Cardiac muscle cell (in vitro differentiated cells and primary cell): ENCODE measurements around the gene TMPRSS15. TPM values are rescaled to one million over a fixed set of nuclear protein-coding genes. Genes with fewer than 3 reads are reported as not detected.

Experiments
- DNase-seq, 2 donors: peaks; one replicate each; pipeline versions ENCODE4 v3.0.0 to v3.0.0-alpha.2; 2010 to 2017; ENCODE audit warnings: low read depth in 1 of 2, low spot score in 1 of 2
- H3K27ac ChIP-seq: fragments of 200-600 bp; sonication (generic); 2 replicates; pipeline ENCODE4 v1.5.1; 2016
- H3K27me3 ChIP-seq: fragments of 200-600 bp; sonication (generic); 2 replicates; pipeline ENCODE4 v1.6.0; 2016; ENCODE audit warnings: control low read depth
- H3K36me3 ChIP-seq: fragments of 200-600 bp; sonication (generic); 2 replicates; pipeline ENCODE4 v1.5.1; 2016; ENCODE audit warnings: control low read depth
- H3K4me1 ChIP-seq: fragments of 200-600 bp; sonication (generic); 2 replicates; pipeline ENCODE4 v1.8.1; 2017; ENCODE audit warnings: low read depth, mild to moderate bottlenecking, mixed run types
- H3K4me3 ChIP-seq: fragments of 200-600 bp; sonication (generic); 2 replicates; pipeline ENCODE4 v1.5.1; 2016; ENCODE audit warnings: mild to moderate bottlenecking
- H3K9me3 ChIP-seq: fragments of 200-600 bp; sonication (generic); 2 replicates; pipeline ENCODE4 v1.5.1; 2017; ENCODE audit warnings: low read depth, mild to moderate bottlenecking, control low read depth
- polyA plus RNA-seq: library from polyadenylated mRNA; unstranded; fragments of >200 nt; fragmentation: Nextera tagmentation; extraction: Ambion mirVana; gene quantifications from 2 replicates; pipeline ENCODE4 v1.2.1, GENCODE V29; 2016
- total RNA-seq: library from RNA; depleted of rRNA; stranded (reverse); fragments of >200 nt; gene quantifications from 2 replicates; pipeline ENCODE4 v1.2.3, GENCODE V29; 2016
- TF ChIP-seq, protein P1 (sequence below): IDR thresholded peaks from 2 replicates; pipeline ENCODE4 v1.5.1; 2012; ENCODE audit warnings: low read depth, mild to moderate bottlenecking, low read length

TMPRSS15 gene
- total and polyA plus RNA-seq, 2 experiments from 2014 or later, result not detected

DNA sequence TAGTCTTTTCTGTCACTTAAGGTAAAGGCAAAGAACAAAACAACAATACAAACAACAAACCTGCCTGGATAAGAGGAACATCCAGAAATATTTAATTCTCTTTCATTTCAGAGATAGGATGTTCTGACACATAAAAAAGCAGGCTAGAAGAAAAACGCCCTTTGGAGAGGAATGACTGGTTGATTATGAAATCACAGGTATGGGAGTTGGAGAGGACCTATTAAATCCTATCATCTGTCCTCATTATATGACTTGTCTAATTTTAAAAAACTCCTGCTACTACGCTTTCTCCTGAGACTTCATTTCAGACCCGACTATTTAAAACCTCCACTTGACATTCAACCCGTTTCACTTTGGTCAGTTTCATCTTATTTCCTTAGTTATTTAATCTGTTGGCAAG, 54.1 kb downstream of the TMPRSS15 start:
- H3K9me3 ChIP-seq, result no peaks in the 10 kb centered on the region
- DNase-seq, result no peak
- no peaks in the 10 kb centered on the region for H3K36me3 ChIP-seq
- no peak overlapping the region for H3K4me3 ChIP-seq
- TF ChIP-seq, protein P1, sequence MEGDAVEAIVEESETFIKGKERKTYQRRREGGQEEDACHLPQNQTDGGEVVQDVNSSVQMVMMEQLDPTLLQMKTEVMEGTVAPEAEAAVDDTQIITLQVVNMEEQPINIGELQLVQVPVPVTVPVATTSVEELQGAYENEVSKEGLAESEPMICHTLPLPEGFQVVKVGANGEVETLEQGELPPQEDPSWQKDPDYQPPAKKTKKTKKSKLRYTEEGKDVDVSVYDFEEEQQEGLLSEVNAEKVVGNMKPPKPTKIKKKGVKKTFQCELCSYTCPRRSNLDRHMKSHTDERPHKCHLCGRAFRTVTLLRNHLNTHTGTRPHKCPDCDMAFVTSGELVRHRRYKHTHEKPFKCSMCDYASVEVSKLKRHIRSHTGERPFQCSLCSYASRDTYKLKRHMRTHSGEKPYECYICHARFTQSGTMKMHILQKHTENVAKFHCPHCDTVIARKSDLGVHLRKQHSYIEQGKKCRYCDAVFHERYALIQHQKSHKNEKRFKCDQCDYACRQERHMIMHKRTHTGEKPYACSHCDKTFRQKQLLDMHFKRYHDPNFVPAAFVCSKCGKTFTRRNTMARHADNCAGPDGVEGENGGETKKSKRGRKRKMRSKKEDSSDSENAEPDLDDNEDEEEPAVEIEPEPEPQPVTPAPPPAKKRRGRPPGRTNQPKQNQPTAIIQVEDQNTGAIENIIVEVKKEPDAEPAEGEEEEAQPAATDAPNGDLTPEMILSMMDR, result no peak
- H3K4me1 ChIP-seq, result no peaks in the 10 kb centered on the region
- H3K27me3 ChIP-seq, result no peaks in the 10 kb centered on the region
- H3K27ac ChIP-seq, result no peak overlapping the region

DNA sequence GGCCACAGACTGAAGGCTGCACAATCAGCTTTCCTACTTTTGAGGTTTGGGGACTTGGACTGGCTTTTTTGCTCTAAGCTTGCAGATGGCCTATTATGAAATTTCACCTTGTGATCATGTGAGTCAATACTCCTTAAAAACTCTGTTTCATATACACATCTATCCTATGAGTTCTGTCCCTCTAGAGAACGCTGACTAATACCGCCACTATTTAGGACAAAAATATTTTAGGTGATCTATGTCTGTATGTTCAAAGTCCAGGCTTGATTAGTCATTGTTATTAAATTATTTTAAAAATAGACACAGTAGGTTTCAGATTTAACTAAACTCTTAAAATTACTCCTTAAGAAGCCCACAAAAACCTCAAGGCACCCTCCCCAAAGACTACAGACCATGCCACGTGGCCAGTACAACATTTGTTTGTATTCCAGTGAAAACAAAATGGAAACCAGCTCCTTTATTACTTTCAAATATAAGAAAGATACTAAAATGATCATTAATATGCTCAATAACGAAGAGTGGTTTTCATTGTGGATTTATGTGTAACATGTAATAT, 63.1 kb downstream of the TMPRSS15 start:
- TF ChIP-seq, protein P1, result no peak

DNA sequence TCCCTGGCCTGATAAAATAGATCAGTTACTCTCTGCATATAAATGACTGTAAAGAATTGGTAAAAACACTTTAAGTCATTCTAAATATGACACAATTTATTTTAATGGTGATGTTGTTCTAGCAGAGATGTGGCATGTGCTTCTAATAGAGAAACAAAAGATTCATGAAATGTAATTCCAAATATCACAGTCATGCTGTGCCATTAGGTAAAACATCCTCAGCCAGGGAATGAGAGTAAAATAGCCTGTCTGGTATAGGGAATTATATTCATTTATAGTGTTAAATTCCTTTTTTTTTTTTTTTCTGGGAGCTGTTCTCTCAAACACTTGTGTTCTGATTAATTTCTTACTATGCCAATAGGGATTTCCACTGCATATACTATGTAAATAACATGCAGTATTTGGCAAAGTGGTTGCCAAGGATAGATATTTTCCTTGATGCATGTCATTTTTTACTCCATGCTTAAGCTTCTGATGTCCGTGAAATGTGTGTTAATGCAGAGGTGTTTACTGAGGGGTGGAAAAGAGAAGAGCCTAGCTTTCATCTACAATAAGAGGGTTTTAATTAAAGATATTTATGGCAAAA, 67.8 kb downstream of the TMPRSS15 start:
- H3K36me3 ChIP-seq, result no peaks in the 10 kb centered on the region
- no peaks in the 10 kb centered on the region for H3K4me1 ChIP-seq
- H3K27ac ChIP-seq, result no peak overlapping the region
- H3K9me3 ChIP-seq, result no peaks in the 10 kb centered on the region
- H3K27me3 ChIP-seq, result no peaks in the 10 kb centered on the region
- TF ChIP-seq, protein P1, result no peak
- no peak for DNase-seq
- no peak overlapping the region for H3K4me3 ChIP-seq

More for the DNA sequence above, 63.1 kb downstream of the TMPRSS15 start:
- Histone ChIP-seq H3K4me1 (no peaks in the 10 kb centered on the region), H3K27ac (no peak overlapping the region), H3K27me3 (no peaks in the 10 kb centered on the region), H3K9me3 (no peaks in the 10 kb centered on the region), H3K36me3 (no peaks in the 10 kb centered on the region), H3K4me3 (no peak overlapping the region)
- DNase-seq, result no peak

DNA sequence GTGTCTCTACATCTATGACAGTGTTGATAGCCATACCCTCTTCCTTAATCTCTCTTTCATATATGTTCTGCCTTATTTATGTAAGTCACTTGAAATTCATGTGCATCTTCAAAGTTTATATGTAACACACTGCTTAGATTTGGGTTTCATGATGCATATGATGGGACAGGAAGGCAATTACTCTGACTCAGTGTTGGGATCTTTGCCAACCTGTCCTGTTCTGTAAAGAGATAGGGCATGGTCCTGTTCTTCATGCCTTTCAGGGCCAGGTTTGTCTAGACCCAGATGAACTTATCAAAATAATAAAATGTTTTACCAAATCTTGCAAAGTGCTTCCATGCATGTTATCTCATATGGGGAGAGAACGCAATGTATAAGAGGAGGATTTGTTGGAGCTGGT, 69.5 kb downstream of the TMPRSS15 start:
- H3K4me1 ChIP-seq, result no peaks in the 10 kb centered on the region
- no peak for DNase-seq
- H3K4me3 ChIP-seq, result no peak overlapping the region
- TF ChIP-seq, protein P1, result no peak
- no peaks in the 10 kb centered on the region for H3K27me3 ChIP-seq
- H3K36me3 ChIP-seq, result no peaks in the 10 kb centered on the region
- no peak overlapping the region for H3K27ac ChIP-seq
- no peaks in the 10 kb centered on the region for H3K9me3 ChIP-seq

DNA sequence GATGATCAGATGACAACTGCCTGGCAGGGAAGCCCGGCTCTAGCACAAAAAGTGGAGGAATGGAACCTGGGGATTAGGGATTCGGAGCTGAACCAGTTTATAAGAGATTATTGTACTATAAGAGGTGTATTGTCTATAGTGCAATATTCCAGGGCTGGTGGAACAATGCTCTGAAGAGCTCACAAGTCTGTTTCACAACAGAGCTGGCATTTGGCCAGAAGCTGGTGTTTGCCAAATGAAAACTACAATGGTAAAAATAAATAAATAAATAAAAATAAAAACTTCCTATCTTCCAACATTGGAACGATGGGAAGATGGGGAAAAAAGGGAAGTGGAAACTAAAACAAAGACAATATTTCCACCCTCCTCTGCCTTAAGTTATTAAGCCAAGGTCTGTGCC, 85.4 kb downstream of the TMPRSS15 start:
- H3K27ac ChIP-seq, result no peak overlapping the region
- H3K4me3 ChIP-seq, result no peak overlapping the region
- no peaks in the 10 kb centered on the region for H3K4me1 ChIP-seq
- DNase-seq, result no peak
- TF ChIP-seq, protein P1, result no peak
- no peaks in the 10 kb centered on the region for H3K27me3 ChIP-seq
- H3K36me3 ChIP-seq, result no peaks in the 10 kb centered on the region
- H3K9me3 ChIP-seq, result no peaks in the 10 kb centered on the region
